IMR-90 (cell line): Measurements from ENCODE around the gene ZNF772. TPM values are rescaled to one million over a fixed set of nuclear protein-coding genes. Genes with fewer than 3 reads are reported as not detected.

Experiments
- ATAC-seq: fragments of 200-7000 bp; cut with Tn5 transposase; 2 replicates; pipeline ENCODE4 v1.9.1; 2020; ENCODE audit warnings: low read depth, mild to moderate bottlenecking, moderate library complexity
- BruUV-seq: library from RNA; stranded (reverse); fragments of 400-500 nt; replicated peaks from 2 replicates; lab custom pipeline; 2021; lab: Mats Ljungman, UMichigan
- CTCF ChIA-PET: fragments of 300-600 bp; formaldehyde crosslinking; extraction: SDS; loops from one replicate; lab custom pipeline; 2021; ENCODE audit warnings: antibody characterized with exemption; lab: Yijun Ruan, JAX
- POLR2A ChIA-PET: fragments of 300-600 bp; sonication (Branson Sonifier 250); formaldehyde crosslinking; loops from one replicate; lab custom pipeline; 2022; ENCODE audit warnings: antibody characterized with exemption; ENCODE audit not compliant: unreplicated experiment; lab: Charles Lee
- DNase-seq: peaks from one replicate; pipeline ENCODE4 v3.0.0; 2013
- H2AFZ ChIP-seq: replicated peaks from 2 replicates; pipeline ENCODE3; 2013; ENCODE audit warnings: low read length, mild to moderate bottlenecking; ENCODE audit not compliant: poor library complexity
- H2AK5ac ChIP-seq: 2 replicates; pipeline ENCODE4 v1.6.1; 2013; ENCODE audit warnings: low read depth, low read length, inconsistent platforms
- H2AK9ac ChIP-seq: replicated peaks from 2 replicates; pipeline ENCODE3; 2013; ENCODE audit warnings: mild to moderate bottlenecking, low read depth, low read length, moderate library complexity; ENCODE audit not compliant: poor library complexity
- H2BK120ac ChIP-seq: 2 replicates; pipeline ENCODE4 v1.6.1; 2013; ENCODE audit warnings: low read depth, low read length, inconsistent platforms
- H2BK15ac ChIP-seq: 3 replicates; pipeline ENCODE4 v1.6.1; 2013; ENCODE audit warnings: low read depth, low read length, inconsistent platforms
- H2BK20ac ChIP-seq: 2 replicates; pipeline ENCODE4 v1.6.1; 2013; ENCODE audit warnings: low read depth, mild to moderate bottlenecking, inconsistent platforms, low read length, moderate library complexity
- H2BK5ac ChIP-seq: 2 replicates; pipeline ENCODE4 v1.6.1; 2013; ENCODE audit warnings: mild to moderate bottlenecking, low read depth, low read length, inconsistent platforms; ENCODE audit not compliant: poor library complexity, severe bottlenecking
- H3K14ac ChIP-seq: replicated peaks from 2 replicates; pipeline ENCODE4 v1.6.1; 2013; ENCODE audit warnings: low read depth, low read length, inconsistent platforms
- H3K18ac ChIP-seq: 2 replicates; pipeline ENCODE4 v1.6.1; 2013; ENCODE audit warnings: low read depth, low read length, control low read depth
- H3K23ac ChIP-seq: 2 replicates; pipeline ENCODE4 v1.6.1; 2013; ENCODE audit warnings: low read depth, low read length, inconsistent platforms
- H3K27ac ChIP-seq: 2 replicates; pipeline ENCODE4 v1.5.1; 2013; ENCODE audit warnings: mild to moderate bottlenecking, control low read depth, low read length; ENCODE audit not compliant: insufficient read depth
- H3K27me3 ChIP-seq: 2 replicates; pipeline ENCODE4 v1.6.1; 2013; ENCODE audit warnings: low read length; ENCODE audit not compliant: control insufficient read depth, insufficient read depth
- H3K36me3 ChIP-seq: 2 replicates; pipeline ENCODE4 v1.6.1; 2013; ENCODE audit warnings: low read length, mixed read lengths; ENCODE audit not compliant: control insufficient read depth, insufficient read depth
- H3K4ac ChIP-seq: 2 replicates; pipeline ENCODE4 v1.6.1; 2013; ENCODE audit warnings: low read depth, low read length, inconsistent platforms
- H3K4me1 ChIP-seq: 2 replicates; pipeline ENCODE4 v1.6.1; 2013; ENCODE audit warnings: low read length, mixed read lengths; ENCODE audit not compliant: control insufficient read depth, insufficient read depth
- H3K4me2 ChIP-seq: 2 replicates; pipeline ENCODE4 v1.6.1; 2013; ENCODE audit warnings: low read depth, mild to moderate bottlenecking, control low read depth, low read length, moderate library complexity
- H3K4me3 ChIP-seq: 2 replicates; pipeline ENCODE4 v1.5.1; 2013; ENCODE audit warnings: low read depth, mild to moderate bottlenecking, control low read depth, low read length, moderate library complexity; ENCODE audit not compliant: insufficient read depth
- H3K56ac ChIP-seq: 2 replicates; pipeline ENCODE4 v1.6.1; 2013; ENCODE audit warnings: low read length, inconsistent platforms; ENCODE audit not compliant: insufficient read depth; ENCODE audit errors: extremely low read depth
- H3K79me1 ChIP-seq, 2 experiments: 2 replicates each; pipeline ENCODE4 v1.6.1; 2013; ENCODE audit warnings: low read length in 2 of 2, inconsistent platforms in 1 of 2, low read depth in 1 of 2
- H3K9ac ChIP-seq: 2 replicates; pipeline ENCODE4 v1.6.1; 2013; ENCODE audit warnings: low read depth, low read length, control low read depth
- H3K9me1 ChIP-seq: 2 replicates; pipeline ENCODE4 v1.6.1; 2013; ENCODE audit warnings: low read length, inconsistent platforms; ENCODE audit not compliant: insufficient read depth
- H3K9me3 ChIP-seq: 2 replicates; pipeline ENCODE4 v1.6.1; 2013; ENCODE audit warnings: low read length; ENCODE audit not compliant: control insufficient read depth, insufficient read depth
- H4K20me1 ChIP-seq: 2 replicates; pipeline ENCODE4 v1.6.1; 2013; ENCODE audit warnings: low read length, inconsistent platforms; ENCODE audit not compliant: insufficient read depth
- H4K5ac ChIP-seq: 2 replicates; pipeline ENCODE4 v1.6.1; 2013; ENCODE audit warnings: mild to moderate bottlenecking, low read depth, low read length, control low read depth
- H4K8ac ChIP-seq, 2 experiments: 2 replicates each; pipeline ENCODE4 v1.6.1; 2013; ENCODE audit warnings: low read depth in 2 of 2, low read length in 2 of 2, control low read depth in 1 of 2, inconsistent platforms in 1 of 2
- H4K91ac ChIP-seq: 2 replicates; pipeline ENCODE4 v1.6.1; 2013; ENCODE audit warnings: low read depth, low read length, inconsistent platforms; ENCODE audit not compliant: insufficient read depth
- BHLHE40 ChIP-seq: fragments of 150-350 bp; IDR thresholded peaks from 2 replicates; pipeline ENCODE4 v1.6.1; 2016; ENCODE audit warnings: mild to moderate bottlenecking, low read depth, low read length
- CHD1 ChIP-seq: IDR thresholded peaks from 2 replicates; pipeline ENCODE4 v1.6.1; 2012; ENCODE audit warnings: low read depth, low read length, improper control_type of control experiment
- CTCF ChIP-seq: conservative IDR thresholded peaks from 2 replicates; pipeline ENCODE4 v1.5.1; 2012; ENCODE audit warnings: mild to moderate bottlenecking, low read depth, low read length, improper control_type of control experiment
- ELK1 ChIP-seq: fragments of 150-350 bp; IDR thresholded peaks from 2 replicates; pipeline ENCODE4 v1.6.1; 2016; ENCODE audit warnings: low read depth, mild to moderate bottlenecking, low read length, moderate library complexity, borderline replicate concordance
- FOS ChIP-seq: fragments of 150-350 bp; IDR thresholded peaks from 2 replicates; pipeline ENCODE4 v1.6.1; 2016; ENCODE audit warnings: low read depth, low read length
- MAFK ChIP-seq: IDR thresholded peaks from 2 replicates; pipeline ENCODE4 v1.6.1; 2012; ENCODE audit warnings: low read depth, low read length, improper control_type of control experiment
- MAZ ChIP-seq: IDR thresholded peaks from 2 replicates; pipeline ENCODE4 v1.6.1; 2012; ENCODE audit warnings: low read depth, mild to moderate bottlenecking, low read length, improper control_type of control experiment, moderate library complexity, borderline replicate concordance
- MXI1 ChIP-seq: IDR thresholded peaks from 2 replicates; pipeline ENCODE4 v1.6.1; 2012; ENCODE audit warnings: low read depth, mild to moderate bottlenecking, low read length, moderate library complexity, borderline replicate concordance
- NFE2L2 ChIP-seq: fragments of 150-350 bp; IDR thresholded peaks from 2 replicates; pipeline ENCODE4 v1.6.1; 2016; ENCODE audit warnings: low read depth, mild to moderate bottlenecking, low read length
- POLR2A ChIP-seq: IDR thresholded peaks from 2 replicates; pipeline ENCODE4 v1.6.1; 2012; ENCODE audit warnings: mild to moderate bottlenecking, low read depth, low read length
- RAD21 ChIP-seq: IDR thresholded peaks from 2 replicates; pipeline ENCODE4 v1.6.1; 2012; ENCODE audit warnings: low read length, improper control_type of control experiment
- RCOR1 ChIP-seq: IDR thresholded peaks from 2 replicates; pipeline ENCODE4 v1.6.1; 2012; ENCODE audit warnings: mild to moderate bottlenecking, low read length, improper control_type of control experiment; ENCODE audit not compliant: insufficient replicate concordance
- RFX5 ChIP-seq: IDR thresholded peaks from 2 replicates; pipeline ENCODE4 v1.8.0; 2012; ENCODE audit warnings: low read depth, mild to moderate bottlenecking, low read length, moderate library complexity
- SMC3 ChIP-seq: fragments of 150-350 bp; IDR thresholded peaks from 2 replicates; pipeline ENCODE4 v1.6.1; 2016; ENCODE audit warnings: low read depth, mild to moderate bottlenecking, antibody characterized with exemption, low read length, moderate library complexity
- whole genome bisulfite sequencing, 2 experiments: methylation state at CpG; one replicate each; pipeline versions ENCODE4 v1.1.5 to v1.1.7; 2013; ENCODE audit warnings: missing lambda C conversion rate in 2 of 2; ENCODE audit not compliant: insufficient read length in 1 of 2; ENCODE audit errors: extremely low coverage in 2 of 2; 5-methylcytosine and 5-hydroxymethylcytosine counted together
- dilution Hi-C: fragments of 300-500 bp; cut with HindIII; formaldehyde crosslinking; loops from one replicate; pipeline ENCODE4 v1.14.3; 2018; ENCODE audit warnings: low sequenced_read_pairs; ENCODE audit not compliant: unreplicated experiment
- in situ Hi-C: fragments of 300-500 bp; cut with MboI; formaldehyde crosslinking; loops from 3 replicates; pipeline ENCODE4 v1.14.3; 2019; ENCODE audit warnings: low sequenced_read_pairs, inconsistent platforms, mixed read lengths
- intact Hi-C: fragments of 100-400 bp; cut with micrococcal nuclease; formaldehyde crosslinking; loops from 2 replicates; pipeline ENCODE4 v1.10.0; 2022
- polyA plus RNA-seq, 3 experiments: library from polyadenylated mRNA; depleted of rRNA; stranded (reverse); fragments of >200 nt; gene quantifications; 2 replicates each; pipeline ENCODE4 v1.2.3, GENCODE V29; 2012; ENCODE audit warnings: low replicate concordance in 1 of 3
- total RNA-seq: library from RNA; depleted of rRNA; stranded (reverse); fragments of >200 nt; gene quantifications from 2 replicates; pipeline ENCODE4 v1.2.3, GENCODE V29; 2012

Gene ZNF772
- total and polyA plus RNA-seq, 2 of the 4 experiments (the other 2 are of a cell fraction) = 4.6 to 33.0 TPM

- CTCF ChIA-PET = no interaction called here
- TF ChIP-seq MXI1 (no peak), RCOR1 (no peak), BHLHE40 (no peak), CHD1 (no peak), ELK1 (no peak), MAZ (no peak), POLR2A (no peak), RFX5 (no peak), RAD21 (no peak), CTCF (no peak), SMC3 (no peak), FOS (no peak), NFE2L2 (no peak), MAFK (no peak)
Measured at GRCh38 chr19:57434386-57435061, 42.8 kb downstream of the ZNF772 start.

More at GRCh38 chr19:57434386-57435061, 42.8 kb downstream of the ZNF772 start:
- peak overlapping the region; percentile 66 for H4K5ac ChIP-seq
- dilution Hi-C loops (no loop called here), intact Hi-C loops (no loop called here), in situ Hi-C loops (no loop called here)
- H4K91ac ChIP-seq = peak overlapping the region; percentile 19; the same call in 1 of the 2 replicates
- H2BK15ac ChIP-seq = peak overlapping the region; percentile 6; the same call in 1 of the 3 replicates
- H3K14ac ChIP-seq = peak overlapping the region; percentile 82
- H3K4ac ChIP-seq = peak overlapping the region; percentile 65; the same call in 1 of the 2 replicates
- H3K23ac ChIP-seq = peak overlapping the region; percentile 77; the same call in 1 of the 2 replicates
- H3K9ac ChIP-seq = peak overlapping the region; percentile 75
- peak overlapping the region; percentile 80 for H3K4me3 ChIP-seq
- H2BK5ac ChIP-seq = peak overlapping the region; percentile 60
- H2AK5ac ChIP-seq = no peak overlapping the region
- peak overlapping the region; percentile 90 to 93 for H4K8ac ChIP-seq
- no peak overlapping the region for H2AK9ac ChIP-seq
- POLR2A ChIA-PET = interaction anchor here (0.7 kb wide), 1 partner anchor 716 kb away, joined by 8 read pairs; the partner anchor contains the start of gene ZNF329
- H3K27ac ChIP-seq = peak overlapping the region; percentile 62
- no peaks in the 10 kb centered on the region for H3K27me3 ChIP-seq
- peaks cover 4% of the 10 kb centered on the region; the same call in 1 of the 2 replicates for H3K36me3 ChIP-seq
- peak overlapping the region; percentile 5; the same call in 1 of the 2 replicates for H3K18ac ChIP-seq
- H2BK20ac ChIP-seq = no peak overlapping the region
- H3K4me1 ChIP-seq = peaks cover 2% of the 10 kb centered on the region; the same call in 1 of the 2 replicates
- BruUV-seq = no TSS peak
- peak; percentile 42 for ATAC-seq
- peak overlapping the region; percentile 91 for H3K4me2 ChIP-seq
- peak overlapping the region; percentile 43; the same call in 1 of the 2 replicates for H2BK120ac ChIP-seq
- H3K56ac ChIP-seq = peak overlapping the region; percentile 82
- 20% methylated on average over 7 of the region's 15 CpGs; no CpG with 5 or more reads in 1 of the 2 experiments for WGBS, 2 experiments
- no peak for DNase-seq
- H3K9me3 ChIP-seq = no peaks in the 10 kb centered on the region
- H3K9me1 ChIP-seq = 0 out of 2 replicates have a peak, but pooled peaks cover 7% of the 10 kb centered on the region
- peak overlapping the region; percentile 98 for H2AFZ ChIP-seq
- peaks cover 6 to 38% of the 10 kb centered on the region in 2 experiments; a peak in 3 of 4 replicates for H3K79me1 ChIP-seq
- H4K20me1 ChIP-seq = no peaks in the 10 kb centered on the region
